GM12872 (cell line): Measurements from ENCODE around the gene ACTL7B.

ENCODE experiments used
- CTCF ChIP-seq: IDR thresholded peaks from 3 replicates; pipeline ENCODE4 v1.5.1; 2011; ENCODE audit warnings: low read depth, mild to moderate bottlenecking, low read length, moderate library complexity; ENCODE audit not compliant: insufficient read depth

The ACTL7B gene

GRCh38 chr9:108857572-108857971 lies 1.8 kb upstream of the ACTL7B start:
- TF ChIP-seq CTCF, result no peak

DNA sequence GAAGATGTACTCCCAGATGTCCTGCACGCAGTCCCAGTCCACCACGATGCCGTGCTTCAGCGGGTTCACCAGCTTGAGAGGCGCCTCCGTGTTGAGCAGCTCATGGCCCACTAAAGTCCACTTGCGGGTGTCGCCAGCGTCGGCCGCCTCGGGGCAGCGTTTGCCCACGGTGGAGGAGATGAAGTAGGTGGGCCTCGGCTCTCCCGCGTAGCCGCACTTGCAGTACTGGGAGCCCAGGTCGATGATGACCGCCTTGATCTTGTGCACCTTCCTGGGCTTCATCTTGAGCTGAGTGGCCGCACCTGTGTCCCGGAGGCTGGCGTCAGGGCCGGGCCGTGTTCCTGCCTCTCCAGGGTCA lies 278 bp downstream of the ACTL7B start:
- no peak for TF ChIP-seq CTCF

DNA sequence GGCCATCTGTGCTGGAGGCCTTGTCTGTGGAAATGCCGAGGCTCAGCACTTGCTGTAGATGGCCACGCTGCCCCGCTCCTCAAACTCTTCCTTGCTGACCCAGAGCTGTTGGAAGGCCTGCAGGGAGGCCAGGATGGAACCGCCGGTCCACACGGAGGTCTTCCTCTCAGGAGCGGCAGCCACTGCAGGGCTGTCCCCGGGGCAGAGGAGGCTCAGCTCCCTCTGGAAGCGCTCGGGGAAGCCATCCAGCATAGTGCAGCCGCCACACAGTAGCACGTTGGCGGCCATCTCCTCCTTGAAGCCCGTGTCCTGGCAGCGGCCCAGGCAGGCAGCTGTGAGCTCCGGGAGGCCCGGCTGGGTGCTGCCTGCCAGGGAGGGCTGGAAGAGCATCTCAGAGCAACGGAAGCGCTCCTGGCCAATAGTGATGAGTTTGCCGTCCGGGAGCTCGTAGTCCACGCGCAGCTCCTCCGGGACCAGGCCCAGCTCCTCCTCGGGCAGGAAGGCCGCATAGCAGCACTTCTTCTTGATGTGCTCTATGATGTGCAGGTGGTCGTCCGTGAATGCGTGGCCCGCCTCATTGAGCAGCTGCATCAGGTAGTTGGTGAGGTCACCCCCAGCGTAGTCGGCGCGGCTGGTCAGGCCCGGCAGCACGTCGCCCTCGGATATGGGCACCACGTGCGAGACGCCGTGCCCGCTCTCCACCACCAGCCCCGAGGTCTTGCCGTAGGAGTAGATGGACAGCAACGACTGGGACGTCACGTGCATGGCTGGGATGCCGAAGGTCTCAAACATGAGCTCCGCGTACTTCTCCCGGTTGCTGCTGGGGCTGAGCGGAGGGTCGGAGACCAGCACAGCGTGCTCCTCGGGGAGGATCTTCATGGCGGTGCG lies 901 bp downstream of the ACTL7B start:
- no peak for TF ChIP-seq CTCF

- peak; percentile 14; the same call in 1 of the 3 replicates for TF ChIP-seq CTCF
Observed at GRCh38 chr9:108854094-108854493, 1.7 kb downstream of the ACTL7B start.

DNA sequence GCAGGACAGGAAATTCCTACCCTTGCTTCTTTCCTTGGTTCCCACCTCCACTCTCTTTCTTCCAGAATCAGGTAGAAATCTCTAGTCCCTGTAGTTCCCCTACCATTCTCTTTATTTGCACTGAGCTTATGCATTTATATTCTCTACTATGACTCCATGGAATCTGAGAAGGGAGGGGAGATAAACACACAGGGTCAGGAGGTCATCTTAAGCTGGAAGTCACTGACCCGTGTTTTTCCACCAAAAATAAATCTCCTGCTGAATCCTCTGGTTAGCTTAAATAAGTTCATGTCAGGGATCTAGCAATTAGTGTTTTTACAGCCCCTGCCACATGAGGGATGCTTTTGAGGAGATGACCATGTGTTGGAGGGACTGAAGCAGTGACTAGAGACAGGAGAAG lies 3.7 kb downstream of the ACTL7B start:
- TF ChIP-seq CTCF, result no peak

GRCh38 chr9:108851138-108851537 lies 4.6 kb downstream of the ACTL7B start:
- TF ChIP-seq CTCF, result no peak

DNA sequence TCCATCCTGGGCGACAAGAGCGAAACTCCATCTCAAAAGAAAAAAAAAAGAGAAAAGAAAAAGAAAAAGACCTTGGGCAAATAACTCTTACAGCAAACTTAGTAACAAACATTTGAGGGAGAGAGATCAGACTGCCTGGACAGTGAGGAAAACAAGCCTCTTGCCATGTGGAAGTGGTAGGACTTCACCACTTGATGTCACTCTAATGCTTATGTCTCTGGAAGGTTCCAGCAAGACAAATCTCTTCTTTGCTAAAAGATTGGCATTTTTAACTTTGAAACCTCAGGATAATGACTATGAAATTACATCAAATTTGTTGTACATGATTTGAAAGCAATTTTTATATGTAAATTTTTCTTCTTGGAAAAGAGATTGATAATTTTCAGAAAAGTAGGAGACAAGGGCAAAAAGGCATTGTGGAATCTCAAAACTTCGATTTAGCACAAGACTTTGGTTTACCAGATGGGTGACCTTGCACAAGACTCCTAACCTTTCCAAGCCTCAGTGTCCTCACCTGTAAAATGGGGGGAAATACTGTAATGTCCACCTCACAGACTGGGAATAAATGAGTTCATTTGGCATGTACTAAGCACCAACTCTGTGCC lies 5.4 kb downstream of the ACTL7B start:
- TF ChIP-seq CTCF, result peak; percentile 31; the same call in 1 of the 3 replicates
